ENCODE measurements around the gene NETO1.

NETO1 gene

DNA sequence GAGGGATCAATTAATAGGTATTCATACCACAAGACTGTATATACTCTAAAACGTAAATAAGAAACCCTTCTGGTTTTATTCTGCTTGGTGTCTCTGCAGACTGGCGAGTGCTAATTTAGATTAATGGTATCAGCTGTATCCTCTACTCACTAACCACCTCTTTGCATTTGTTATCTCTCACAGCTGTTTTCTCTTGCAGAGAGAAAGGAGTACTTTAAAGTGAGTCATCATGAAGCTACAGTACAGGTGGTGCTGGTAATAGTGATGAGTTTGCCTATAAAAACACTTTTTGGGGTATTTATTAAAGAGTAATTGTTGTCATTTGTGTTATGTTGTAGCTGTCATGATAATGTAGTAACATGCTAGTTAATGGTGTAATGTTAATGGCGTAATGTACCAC, 147.7 kb downstream of the NETO1 start:
- DNase-seq, result no peak

DNA sequence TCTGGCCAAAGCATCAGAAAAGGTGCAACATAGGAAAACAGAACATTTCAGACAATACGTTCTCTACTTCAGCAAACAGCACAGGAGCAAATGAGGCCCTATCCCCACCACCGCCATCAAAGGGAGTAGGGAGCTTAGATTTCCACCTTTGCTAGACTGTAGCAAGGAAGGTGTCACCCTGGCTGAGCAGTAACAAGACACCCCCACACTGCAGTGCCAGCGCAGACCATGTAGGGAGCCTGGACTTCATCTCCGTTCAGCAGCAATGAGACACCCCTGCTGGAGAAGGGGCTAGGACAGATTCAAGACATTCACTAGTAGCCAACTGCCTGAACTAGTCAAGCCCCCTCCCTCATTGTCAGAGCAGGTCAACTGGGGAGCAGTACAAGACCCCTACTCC, 163.6 kb downstream of the NETO1 start:
- no peak for DNase-seq

DNA sequence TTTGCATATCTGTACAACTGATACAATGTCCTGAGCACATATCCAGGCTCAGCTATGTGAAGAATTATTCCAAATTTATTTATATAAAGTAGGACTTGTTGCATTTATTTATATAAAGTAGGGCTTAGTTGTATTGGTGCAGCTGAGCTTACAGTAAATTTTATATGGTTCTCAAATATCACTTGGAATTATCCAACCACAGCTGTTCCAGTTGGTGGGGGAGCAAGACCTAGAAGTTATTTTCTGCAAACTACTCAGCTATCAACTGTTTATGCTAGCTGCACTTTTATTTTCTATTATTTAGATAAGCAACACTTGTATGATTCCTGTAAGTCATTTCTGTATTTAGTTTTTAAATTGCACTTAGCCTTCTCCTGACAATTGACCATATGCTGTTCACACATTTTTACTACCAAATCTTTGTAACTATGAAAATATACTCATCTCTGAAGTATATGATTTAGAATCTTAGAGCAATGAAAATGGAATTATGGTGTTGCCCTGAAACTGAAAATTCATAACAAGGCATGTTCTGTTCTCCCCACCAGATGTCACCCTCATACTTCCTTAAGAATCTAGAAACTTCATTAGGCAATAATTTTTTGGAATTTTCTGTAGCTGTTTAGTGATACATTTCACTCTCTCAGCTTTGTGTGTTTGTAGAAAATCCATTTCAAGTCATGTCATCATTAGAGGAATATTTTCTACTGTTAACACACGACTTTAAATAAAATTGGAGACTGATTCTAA, 166.7 kb downstream of the NETO1 start:
- DNase-seq, result no peak

DNA sequence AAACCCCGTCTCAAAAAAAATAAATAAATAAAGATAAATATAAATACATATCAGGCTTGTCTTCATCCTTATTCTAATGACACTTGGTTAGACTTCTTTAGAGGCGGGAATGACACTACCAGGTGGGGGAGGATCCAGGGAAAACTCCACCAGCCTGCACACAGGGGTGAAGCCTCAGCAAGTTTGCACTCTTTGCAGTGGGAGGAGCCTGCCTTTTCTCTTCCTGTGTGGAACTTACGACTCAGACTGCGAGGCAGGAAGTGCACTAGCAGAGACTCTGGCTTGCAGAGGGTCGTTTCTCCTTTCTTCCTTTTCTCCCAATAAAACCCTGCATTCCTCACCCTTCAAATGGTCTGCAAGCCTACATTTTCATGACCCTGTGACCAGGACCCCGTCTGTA, 170.1 kb downstream of the NETO1 start:
- DNase-seq, result no peak

DNA sequence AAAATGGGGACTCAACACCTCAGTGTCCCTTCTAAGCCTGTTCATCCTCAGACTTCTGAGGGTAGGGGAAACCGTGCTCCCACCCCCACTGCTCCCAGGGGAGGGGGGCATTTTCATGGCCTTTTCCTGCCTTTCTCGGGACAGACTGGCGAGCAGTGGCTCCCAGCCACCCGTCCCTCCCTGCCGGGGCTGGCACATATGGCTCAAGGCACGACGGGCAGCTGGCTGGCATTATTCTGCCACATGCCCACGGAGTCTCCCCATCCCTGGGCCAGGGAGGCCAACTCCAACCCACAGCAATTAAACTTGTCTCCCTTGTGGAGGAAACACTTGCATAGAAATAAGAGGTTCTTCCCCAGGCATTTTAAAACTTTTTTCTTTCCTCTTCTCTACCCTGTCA, 175.2 kb downstream of the NETO1 start:
- DNase-seq, result no peak

All from activated T-cell treated with anti-CD3 and anti-CD28 coated beads for 4 hours (primary cell).